DOHH2 (cell line): ENCODE data around the gene PTPRN2.

Source experiments
- H3F3A ChIP-seq: fragments of 200-600 bp; sonication (generic), shearing (Covaris generic); 2 replicates; pipeline ENCODE4 v1.6.0; 2016; ENCODE audit warnings: antibody characterized with exemption, mild to moderate bottlenecking; ENCODE audit not compliant: control insufficient read depth, insufficient read depth
- H3K27ac ChIP-seq: fragments of 200-600 bp; sonication (generic); 2 replicates; pipeline ENCODE4 v1.5.1; 2014; ENCODE audit warnings: low read depth, mild to moderate bottlenecking, low read length, moderate library complexity
- H3K27me3 ChIP-seq: fragments of 200-600 bp; sonication (generic); 2 replicates; pipeline ENCODE4 v1.6.1; 2014; ENCODE audit warnings: mild to moderate bottlenecking, low read length, mixed read lengths; ENCODE audit not compliant: control insufficient read depth
- H3K36me3 ChIP-seq: fragments of 200-600 bp; sonication (generic); 2 replicates; pipeline ENCODE4 v1.6.1; 2014; ENCODE audit warnings: mild to moderate bottlenecking, low read length, moderate library complexity, mixed read lengths; ENCODE audit not compliant: control insufficient read depth
- H3K4me1 ChIP-seq: fragments of 200-600 bp; sonication (generic); 2 replicates; pipeline ENCODE4 v1.6.1; 2014; ENCODE audit warnings: mild to moderate bottlenecking, low read length, mixed read lengths; ENCODE audit not compliant: control insufficient read depth
- H3K4me2 ChIP-seq: fragments of 200-600 bp; sonication (generic); 2 replicates; pipeline ENCODE4 v1.6.0; 2014; ENCODE audit warnings: mild to moderate bottlenecking, low read length, moderate library complexity
- H3K4me3 ChIP-seq: fragments of 200-600 bp; sonication (generic); 2 replicates; pipeline ENCODE4 v1.5.1; 2014; ENCODE audit warnings: mild to moderate bottlenecking, low read length, mixed read lengths
- H3K79me2 ChIP-seq: fragments of 200-600 bp; sonication (generic); 2 replicates; pipeline ENCODE4 v1.6.1; 2014; ENCODE audit warnings: mild to moderate bottlenecking, low read length, mixed read lengths; ENCODE audit not compliant: control insufficient read depth
- H3K9me2 ChIP-seq: fragments of 200-600 bp; sonication (generic); replicated peaks from 2 replicates; pipeline ENCODE4 v1.6.1; 2014; ENCODE audit warnings: mild to moderate bottlenecking, low read length, mixed read lengths; ENCODE audit not compliant: control insufficient read depth
- H3K9me3 ChIP-seq: fragments of 200-600 bp; sonication (generic); 2 replicates; pipeline ENCODE4 v1.6.1; 2014; ENCODE audit warnings: antibody characterized with exemption, low read length, mixed read lengths; ENCODE audit not compliant: control insufficient read depth, insufficient read depth
- H4K20me1 ChIP-seq: fragments of 200-600 bp; sonication (generic); 2 replicates; pipeline ENCODE4 v1.6.0; 2014; ENCODE audit warnings: low read depth, mild to moderate bottlenecking, antibody characterized with exemption, low read length, moderate library complexity; ENCODE audit not compliant: control insufficient read depth, insufficient read depth
- CTCF ChIP-seq: fragments of 200-600 bp; sonication (generic); IDR thresholded peaks from one replicate; pipeline ENCODE4 v1.5.1; 2014; ENCODE audit warnings: antibody characterized with exemption, mild to moderate bottlenecking, low read depth, low read length; ENCODE audit not compliant: poor library complexity, severe bottlenecking
- EZH2phosphoT487 ChIP-seq: fragments of 200-600 bp; sonication (generic); IDR thresholded peaks from 2 replicates; pipeline ENCODE4 v1.6.1; 2017; ENCODE audit warnings: borderline replicate concordance, mild to moderate bottlenecking, antibody characterized with exemption, low read length, moderate library complexity, mixed read lengths

PTPRN2 gene

GRCh38 chr7:158135931-158136330 lies 451.7 kb downstream of the PTPRN2 start:
- no peak overlapping the region for H3K4me2 ChIP-seq
- peaks cover 64% of the 10 kb centered on the region for H3K9me3 ChIP-seq
- H3K4me1 ChIP-seq, result no peaks in the 10 kb centered on the region
- TF ChIP-seq CTCF, result no peak
- no peak for TF ChIP-seq EZH2phosphoT487
- H3K4me3 ChIP-seq, result no peak overlapping the region
- no peaks in the 10 kb centered on the region for H3F3A ChIP-seq
- H3K27ac ChIP-seq, result no peak overlapping the region
- no peaks in the 10 kb centered on the region for H3K36me3 ChIP-seq
- H4K20me1 ChIP-seq, result no peaks in the 10 kb centered on the region
- H3K79me2 ChIP-seq, result no peaks in the 10 kb centered on the region
- H3K27me3 ChIP-seq, result no peaks in the 10 kb centered on the region
- no peaks in the 10 kb centered on the region for H3K9me2 ChIP-seq

DNA sequence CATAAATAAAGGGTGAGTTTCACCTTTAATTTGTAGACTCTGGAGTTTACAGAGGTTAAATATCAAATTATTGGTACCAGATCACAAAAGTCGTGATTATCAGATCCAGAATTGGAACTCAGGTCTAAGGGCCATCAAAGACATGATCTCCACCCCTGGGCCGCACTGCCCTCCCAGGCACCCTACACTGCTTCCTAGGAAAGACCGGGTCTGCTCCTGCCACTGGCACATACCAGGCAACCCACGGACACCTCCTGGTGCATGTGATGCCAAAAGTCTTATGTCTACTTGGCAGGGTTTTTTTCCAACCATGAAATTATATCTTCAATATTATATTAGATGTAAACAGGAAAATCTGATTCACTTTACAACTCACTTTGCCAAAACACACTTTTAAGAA lies 452.8 kb downstream of the PTPRN2 start:
- no peak overlapping the region for H3K4me2 ChIP-seq
- TF ChIP-seq EZH2phosphoT487, result no peak
- H3K27me3 ChIP-seq, result no peaks in the 10 kb centered on the region
- H3F3A ChIP-seq, result no peaks in the 10 kb centered on the region
- H3K9me2 ChIP-seq, result no peaks in the 10 kb centered on the region
- no peak overlapping the region for H3K27ac ChIP-seq
- no peaks in the 10 kb centered on the region for H4K20me1 ChIP-seq
- H3K36me3 ChIP-seq, result no peaks in the 10 kb centered on the region
- no peak overlapping the region for H3K4me3 ChIP-seq
- H3K9me3 ChIP-seq, result peaks cover 64% of the 10 kb centered on the region
- no peaks in the 10 kb centered on the region for H3K4me1 ChIP-seq
- H3K79me2 ChIP-seq, result no peaks in the 10 kb centered on the region

GRCh38 chr7:158133515-158134271 lies 453.9 kb downstream of the PTPRN2 start:
- H3K4me2 ChIP-seq, result no peak overlapping the region
- H3K27me3 ChIP-seq, result no peaks in the 10 kb centered on the region
- TF ChIP-seq CTCF (no peak), EZH2phosphoT487 (no peak)
- H3K4me1 ChIP-seq, result no peaks in the 10 kb centered on the region
- no peak overlapping the region for H3K4me3 ChIP-seq
- H3K9me2 ChIP-seq, result no peaks in the 10 kb centered on the region
- peaks cover 67% of the 10 kb centered on the region for H3K9me3 ChIP-seq
- no peaks in the 10 kb centered on the region for H4K20me1 ChIP-seq
- no peak overlapping the region for H3K27ac ChIP-seq
- no peaks in the 10 kb centered on the region for H3K36me3 ChIP-seq
- no peaks in the 10 kb centered on the region for H3K79me2 ChIP-seq
- H3F3A ChIP-seq, result no peaks in the 10 kb centered on the region

GRCh38 chr7:158133057-158133456 lies 454.6 kb downstream of the PTPRN2 start:
- H3F3A ChIP-seq, result no peaks in the 10 kb centered on the region
- H3K4me1 ChIP-seq, result no peaks in the 10 kb centered on the region
- H4K20me1 ChIP-seq, result no peaks in the 10 kb centered on the region
- no peaks in the 10 kb centered on the region for H3K27me3 ChIP-seq
- no peak overlapping the region for H3K4me2 ChIP-seq
- H3K27ac ChIP-seq, result no peak overlapping the region
- H3K4me3 ChIP-seq, result no peak overlapping the region
- no peaks in the 10 kb centered on the region for H3K79me2 ChIP-seq
- H3K36me3 ChIP-seq, result no peaks in the 10 kb centered on the region
- H3K9me2 ChIP-seq, result no peaks in the 10 kb centered on the region
- TF ChIP-seq EZH2phosphoT487 (no peak), CTCF (no peak)
- H3K9me3 ChIP-seq, result peaks cover 67% of the 10 kb centered on the region
